ENCODE measurements around the gene PRKCB.

DNA sequence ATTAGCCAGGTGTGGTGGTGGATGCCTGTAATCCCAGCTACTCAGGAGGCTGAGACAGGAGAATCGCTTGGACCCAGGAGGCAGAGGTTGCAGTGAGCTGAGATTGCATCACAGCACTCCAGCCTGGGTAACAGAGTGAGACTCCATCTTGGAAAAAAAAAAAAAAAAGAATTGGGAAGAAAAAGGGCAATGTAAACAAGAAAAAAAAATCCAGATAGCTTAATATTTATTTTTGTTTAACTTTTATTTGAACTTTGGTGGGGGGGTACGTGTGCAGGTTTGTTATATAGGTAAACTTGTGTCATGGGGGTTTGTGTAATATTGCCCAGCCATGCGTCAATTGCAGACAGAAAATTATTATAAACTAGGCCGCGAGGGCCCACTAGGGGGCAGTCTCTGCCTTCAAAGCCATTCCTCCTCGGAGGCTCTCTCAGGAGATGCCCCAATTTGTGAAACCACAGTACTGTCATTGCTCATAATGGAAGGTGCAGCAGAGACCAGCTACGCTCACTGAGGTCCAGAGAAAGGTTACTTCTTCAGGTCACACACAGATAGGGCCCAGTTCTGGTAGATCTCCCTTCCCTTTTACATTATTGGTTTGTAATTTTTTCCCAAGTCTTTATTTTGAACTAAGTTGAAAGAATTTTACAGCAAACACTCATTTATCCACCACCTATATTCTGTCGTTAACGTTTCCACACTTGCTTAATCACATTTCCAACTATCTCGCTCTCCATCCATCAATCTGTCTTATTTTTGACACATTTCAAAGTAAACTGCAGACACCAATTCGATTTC is 206.2 kb downstream of the PRKCB start:
- TF ChIP-seq, protein P1, sequence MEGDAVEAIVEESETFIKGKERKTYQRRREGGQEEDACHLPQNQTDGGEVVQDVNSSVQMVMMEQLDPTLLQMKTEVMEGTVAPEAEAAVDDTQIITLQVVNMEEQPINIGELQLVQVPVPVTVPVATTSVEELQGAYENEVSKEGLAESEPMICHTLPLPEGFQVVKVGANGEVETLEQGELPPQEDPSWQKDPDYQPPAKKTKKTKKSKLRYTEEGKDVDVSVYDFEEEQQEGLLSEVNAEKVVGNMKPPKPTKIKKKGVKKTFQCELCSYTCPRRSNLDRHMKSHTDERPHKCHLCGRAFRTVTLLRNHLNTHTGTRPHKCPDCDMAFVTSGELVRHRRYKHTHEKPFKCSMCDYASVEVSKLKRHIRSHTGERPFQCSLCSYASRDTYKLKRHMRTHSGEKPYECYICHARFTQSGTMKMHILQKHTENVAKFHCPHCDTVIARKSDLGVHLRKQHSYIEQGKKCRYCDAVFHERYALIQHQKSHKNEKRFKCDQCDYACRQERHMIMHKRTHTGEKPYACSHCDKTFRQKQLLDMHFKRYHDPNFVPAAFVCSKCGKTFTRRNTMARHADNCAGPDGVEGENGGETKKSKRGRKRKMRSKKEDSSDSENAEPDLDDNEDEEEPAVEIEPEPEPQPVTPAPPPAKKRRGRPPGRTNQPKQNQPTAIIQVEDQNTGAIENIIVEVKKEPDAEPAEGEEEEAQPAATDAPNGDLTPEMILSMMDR (IDR thresholded peaks at IDR 0.05; ENCODE audit: control extremely low read depth in 1 of 3, insufficient read depth in 1 of 3, low read depth in 1 of 3, low read length in 3 of 3), result peak; percentile 73 to 83 (median 75)
- no peak for TF ChIP-seq POLR2A (IDR thresholded peaks at IDR 0.05; ENCODE audit: control extremely low read depth in 1 of 2, low read depth in 2 of 2, low read length in 2 of 2)
- TF ChIP-seq TBP (IDR thresholded peaks at IDR 0.05; ENCODE audit: low read depth, low read length), result no peak
